ENCODE results near the gene LTBP1. TPM values are rescaled to one million over a fixed set of nuclear protein-coding genes. Genes with fewer than 3 reads are reported as not detected.
A peak's percentile ranks its signal among the peaks of the same experiment; 100 is the strongest.

The LTBP1 gene
- total RNA-seq, 2 experiments from 2014 or later: 0.03 to 0.24 TPM

DNA sequence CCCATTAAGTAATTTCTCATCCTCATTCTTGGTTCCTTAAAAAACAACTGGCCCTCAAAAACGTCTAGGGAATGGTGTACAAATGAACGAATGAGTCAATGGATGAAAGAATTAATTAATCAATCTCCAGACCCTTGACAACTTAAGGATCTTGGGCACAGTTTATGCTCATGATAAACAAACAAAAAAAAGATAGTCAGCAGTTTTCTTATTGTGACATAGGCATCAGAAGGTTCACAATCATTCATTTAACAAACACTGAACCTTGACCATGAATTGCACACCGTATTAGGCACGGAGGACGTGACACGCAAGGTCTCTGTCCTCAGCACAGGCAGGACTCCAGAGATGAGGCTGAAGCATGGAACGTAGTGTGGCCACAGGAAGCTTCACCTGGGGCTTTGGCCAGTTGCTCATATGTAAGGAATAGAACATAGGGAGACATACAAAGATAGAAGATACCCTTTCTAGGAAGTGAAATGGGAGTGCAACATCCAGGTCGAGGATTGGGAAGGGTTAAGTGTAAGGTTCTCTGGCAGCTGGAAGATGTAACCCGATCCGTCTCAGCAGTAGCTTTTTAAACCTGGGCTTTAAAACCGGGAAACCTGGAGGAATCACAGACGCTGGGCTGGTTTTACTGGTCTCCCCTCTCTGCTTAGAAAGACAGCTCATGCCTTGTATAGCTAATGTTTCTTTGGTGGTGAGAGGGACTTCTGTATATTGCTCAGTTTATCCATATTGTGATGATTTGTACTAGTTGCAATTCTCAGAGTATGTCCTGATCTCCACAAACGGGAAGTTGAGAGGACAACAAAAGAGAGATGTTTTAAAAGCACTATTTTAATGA, 8.9 kb upstream of the LTBP1 start:
- CTCF ChIA-PET: no interaction called here
- H3K27me3 Mint-ChIP-seq (ENCODE audit: low read depth): peaks cover 8% of the 10 kb centered on the region
- H3K36me3 Mint-ChIP-seq (ENCODE audit: low read depth): no peaks in the 10 kb centered on the region
- H3K4me3 Mint-ChIP-seq: no peak overlapping the region
- no peak overlapping the region for H3K27ac Mint-ChIP-seq
- DNase-seq (no peak), ATAC-seq (no peak)
- POLR2A ChIA-PET: no interaction called here
- no peaks in the 10 kb centered on the region for H3K9me3 Mint-ChIP-seq (ENCODE audit: insufficient read depth)
- no peaks in the 10 kb centered on the region for H3K4me1 Mint-ChIP-seq (ENCODE audit: low read depth)

DNA sequence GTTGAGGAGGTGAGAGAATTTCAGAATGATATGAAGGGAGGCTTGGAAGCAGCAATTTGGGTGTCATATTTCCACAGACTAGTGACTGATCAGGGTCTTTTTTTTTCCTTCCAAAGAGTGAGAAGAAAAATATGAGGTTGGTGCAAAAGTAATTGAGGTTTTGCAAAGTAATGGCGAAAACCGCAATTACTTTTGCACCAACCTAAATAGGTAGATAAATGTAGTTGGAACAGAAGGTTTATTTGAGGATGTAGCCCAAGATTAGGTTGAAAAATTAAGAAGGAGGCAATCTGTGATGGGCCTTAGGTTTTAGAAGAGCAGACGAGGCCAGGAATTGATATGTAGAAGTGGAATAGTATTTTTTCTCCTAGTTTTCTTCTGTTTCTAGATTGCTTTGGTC, 7.8 kb upstream of the LTBP1 start:
- Mint-ChIP-seq H3K4me3 (no peak overlapping the region), H3K36me3 (ENCODE audit: low read depth) (no peaks in the 10 kb centered on the region), H3K27me3 (ENCODE audit: low read depth) (peaks cover 8% of the 10 kb centered on the region), H3K9me3 (ENCODE audit: insufficient read depth) (no peaks in the 10 kb centered on the region), H3K4me1 (ENCODE audit: low read depth) (no peaks in the 10 kb centered on the region), H3K27ac (no peak overlapping the region)
- DNase-seq (no peak), ATAC-seq (no peak)
- ChIA-PET CTCF (no interaction called here), POLR2A (no interaction called here)

DNA sequence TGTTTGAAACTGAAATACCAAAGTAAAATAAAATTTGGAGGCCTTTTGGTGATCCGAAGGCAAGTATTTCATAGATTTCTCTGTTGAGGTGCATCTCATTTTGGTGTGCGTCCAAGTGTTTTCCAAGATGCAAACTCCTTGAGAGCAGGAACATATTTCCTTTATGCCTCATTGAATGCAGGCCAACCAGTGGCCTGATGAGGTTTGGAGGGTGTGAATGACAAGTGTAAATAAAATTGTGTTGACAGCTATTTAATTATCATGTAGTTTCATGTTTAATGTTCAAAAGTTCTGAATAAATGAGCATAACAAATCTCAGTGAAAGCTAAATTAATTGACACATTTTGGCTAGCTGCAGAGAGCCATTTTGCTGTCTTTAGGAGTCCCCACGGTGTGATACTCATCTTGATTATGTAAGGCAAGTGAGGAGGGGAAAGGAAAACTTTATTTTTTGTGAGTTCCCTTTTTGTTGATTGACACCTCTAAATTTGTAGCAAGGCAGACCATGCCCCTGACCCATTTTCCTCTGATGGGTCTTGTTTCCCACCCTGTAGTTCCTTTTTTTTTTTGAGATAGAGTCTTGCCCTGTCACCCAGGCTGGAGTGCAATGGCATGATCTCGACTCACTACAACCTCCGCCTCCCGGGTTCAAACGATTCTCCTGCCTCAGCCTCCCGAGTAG, 6.3 kb upstream of the LTBP1 start:
- Mint-ChIP-seq H3K4me3 (no peak overlapping the region), H3K4me1 (ENCODE audit: low read depth) (no peaks in the 10 kb centered on the region), H3K9me3 (ENCODE audit: insufficient read depth) (no peaks in the 10 kb centered on the region), H3K27me3 (ENCODE audit: low read depth) (peaks cover 12% of the 10 kb centered on the region), H3K36me3 (ENCODE audit: low read depth) (no peaks in the 10 kb centered on the region), H3K27ac (no peak overlapping the region)
- no peak for DNase-seq
- CTCF ChIA-PET: no interaction called here
- POLR2A ChIA-PET: no interaction called here
- no peak for ATAC-seq

DNA sequence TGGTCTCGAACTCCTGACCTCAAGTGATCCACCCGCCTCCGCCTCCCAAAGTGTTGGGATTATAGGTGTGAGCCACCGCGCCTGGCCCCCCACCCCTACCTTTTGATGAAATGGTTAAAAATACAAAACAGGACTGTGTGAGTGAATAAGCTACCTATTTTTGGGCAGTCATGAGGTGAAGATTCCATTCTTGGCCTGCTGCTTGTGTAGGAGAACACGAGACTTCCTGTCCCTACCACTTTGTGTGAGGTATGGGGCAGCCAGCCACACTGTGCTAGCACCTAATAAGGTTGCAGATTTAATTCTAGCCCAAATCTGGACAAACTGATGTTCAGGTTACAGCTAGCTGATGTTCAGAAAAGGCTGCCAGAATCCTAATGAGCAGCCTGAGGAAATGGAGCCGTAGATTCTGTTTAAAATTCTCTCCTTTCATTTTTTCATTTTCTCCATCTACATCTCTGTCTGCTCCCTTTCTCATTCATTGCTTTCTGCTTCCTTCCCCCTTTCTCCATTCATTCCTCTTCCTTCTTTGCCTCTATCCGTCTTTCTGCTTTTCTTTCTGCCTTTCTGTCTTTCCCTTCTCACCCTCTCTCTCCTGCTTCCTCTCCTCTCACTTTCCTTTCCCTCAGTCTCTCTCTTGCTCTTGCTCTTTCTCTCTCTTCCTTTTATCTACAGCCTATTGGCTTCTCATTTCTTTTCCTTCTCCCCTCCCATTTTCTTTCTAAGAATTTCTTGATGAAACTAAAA, 4.6 kb upstream of the LTBP1 start:
- DNase-seq (no peak), ATAC-seq (no peak)
- Mint-ChIP-seq H3K4me1 (ENCODE audit: low read depth) (no peaks in the 10 kb centered on the region), H3K9me3 (ENCODE audit: insufficient read depth) (no peaks in the 10 kb centered on the region), H3K27me3 (ENCODE audit: low read depth) (peaks cover 10% of the 10 kb centered on the region), H3K27ac (no peak overlapping the region), H3K36me3 (ENCODE audit: low read depth) (no peaks in the 10 kb centered on the region), H3K4me3 (no peak overlapping the region)
- POLR2A ChIA-PET: no interaction called here
- CTCF ChIA-PET: no interaction called here

DNA sequence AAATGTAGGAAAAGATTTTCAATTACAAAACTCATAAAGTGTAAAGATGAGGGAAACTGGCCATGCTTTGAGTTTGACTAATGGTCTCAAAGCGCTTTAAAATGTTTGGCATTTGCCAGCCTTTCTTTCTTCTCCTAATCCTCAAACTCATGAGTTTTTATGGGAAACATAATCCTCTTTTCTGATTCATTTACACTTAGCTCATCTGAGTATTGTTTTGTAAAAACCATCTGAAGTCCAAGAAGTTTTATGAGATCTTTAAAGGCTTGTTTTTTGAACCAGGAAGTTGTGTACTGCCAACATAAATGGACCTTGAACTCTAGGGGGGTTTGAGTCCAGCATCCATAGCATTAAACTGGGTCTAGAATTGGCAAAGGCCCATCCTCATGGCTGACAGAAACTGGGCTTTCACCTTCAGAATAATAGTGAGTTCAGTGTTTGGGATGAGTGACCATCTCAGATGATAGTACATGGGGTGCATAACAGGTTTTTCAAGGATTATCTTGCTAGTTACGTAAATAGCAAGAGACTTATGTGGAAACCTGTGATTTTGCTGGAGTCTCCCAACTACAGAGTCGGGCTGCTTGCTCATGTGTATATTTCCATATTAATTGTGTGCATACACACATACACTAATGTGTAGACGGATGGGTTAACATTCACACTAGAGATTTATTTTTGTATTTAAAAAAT, 3.8 kb upstream of the LTBP1 start:
- no peak overlapping the region for H3K27ac Mint-ChIP-seq
- H3K27me3 Mint-ChIP-seq (ENCODE audit: low read depth): peaks cover 11% of the 10 kb centered on the region
- H3K9me3 Mint-ChIP-seq (ENCODE audit: insufficient read depth): no peaks in the 10 kb centered on the region
- DNase-seq (no peak), ATAC-seq (no peak)
- ChIA-PET POLR2A (no interaction called here), CTCF (no interaction called here)
- no peaks in the 10 kb centered on the region for H3K4me1 Mint-ChIP-seq (ENCODE audit: low read depth)
- no peak overlapping the region for H3K4me3 Mint-ChIP-seq
- no peaks in the 10 kb centered on the region for H3K36me3 Mint-ChIP-seq (ENCODE audit: low read depth)

DNA sequence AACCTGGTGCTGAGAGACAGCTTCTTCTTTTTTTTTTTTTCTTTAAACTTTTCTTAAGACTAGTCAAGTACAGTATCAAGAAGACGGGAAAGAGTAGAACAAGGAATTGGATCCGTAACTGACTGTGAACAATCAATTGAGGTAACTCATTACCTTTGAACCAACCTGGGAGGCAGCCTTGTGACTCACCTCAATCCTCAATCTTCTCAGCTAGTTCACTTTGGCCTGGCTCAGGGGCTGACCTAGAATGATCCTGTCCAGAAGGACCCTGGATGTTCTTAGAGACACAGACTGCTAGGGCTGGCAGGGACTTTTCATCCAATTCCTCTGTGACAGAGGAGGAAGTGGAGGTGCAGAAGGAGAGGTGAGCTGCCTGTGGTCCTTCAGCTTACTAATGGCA, 1.5 kb upstream of the LTBP1 start:
- DNase-seq (no peak), ATAC-seq (no peak)
- Mint-ChIP-seq H3K27me3 (ENCODE audit: low read depth) (peaks cover 29% of the 10 kb centered on the region), H3K9me3 (ENCODE audit: insufficient read depth) (no peaks in the 10 kb centered on the region), H3K36me3 (ENCODE audit: low read depth) (no peaks in the 10 kb centered on the region), H3K4me1 (ENCODE audit: low read depth) (peaks cover 3% of the 10 kb centered on the region), H3K27ac (no peak overlapping the region), H3K4me3 (no peak overlapping the region)
- CTCF ChIA-PET: interaction anchor here (1.1 kb wide), 1 partner anchor 11 kb away, joined by 3 read pairs; no protein-coding TSS in a partner anchor
- POLR2A ChIA-PET: no interaction called here

DNA sequence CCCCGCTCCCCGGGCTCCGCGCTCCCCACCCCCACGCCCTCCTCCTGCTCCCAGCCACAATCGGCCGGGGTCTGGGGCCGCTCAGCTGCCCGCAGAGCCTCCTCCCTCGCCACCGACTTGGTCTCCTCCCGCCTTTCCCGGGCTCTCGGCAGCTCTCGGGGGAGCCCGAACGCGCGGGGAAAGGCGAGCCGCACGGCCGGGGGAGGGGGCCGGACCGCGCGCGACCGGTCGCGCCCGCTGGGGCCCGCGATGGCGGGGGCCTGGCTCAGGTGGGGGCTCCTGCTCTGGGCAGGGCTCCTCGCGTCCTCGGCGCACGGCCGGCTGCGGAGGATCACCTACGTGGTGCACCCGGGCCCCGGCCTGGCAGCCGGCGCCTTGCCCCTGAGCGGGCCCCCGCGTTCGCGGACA, 327 bp downstream of the LTBP1 start:
- Mint-ChIP-seq H3K4me3 (no peak overlapping the region), H3K4me1 (ENCODE audit: low read depth) (peaks cover 7% of the 10 kb centered on the region), H3K27ac (no peak overlapping the region), H3K9me3 (ENCODE audit: insufficient read depth) (no peaks in the 10 kb centered on the region), H3K36me3 (ENCODE audit: low read depth) (no peaks in the 10 kb centered on the region), H3K27me3 (ENCODE audit: low read depth) (peaks cover 34% of the 10 kb centered on the region)
- DNase-seq (no peak), ATAC-seq (peak; percentile 24)
- POLR2A ChIA-PET: no interaction called here
- CTCF ChIA-PET: no interaction called here

DNA sequence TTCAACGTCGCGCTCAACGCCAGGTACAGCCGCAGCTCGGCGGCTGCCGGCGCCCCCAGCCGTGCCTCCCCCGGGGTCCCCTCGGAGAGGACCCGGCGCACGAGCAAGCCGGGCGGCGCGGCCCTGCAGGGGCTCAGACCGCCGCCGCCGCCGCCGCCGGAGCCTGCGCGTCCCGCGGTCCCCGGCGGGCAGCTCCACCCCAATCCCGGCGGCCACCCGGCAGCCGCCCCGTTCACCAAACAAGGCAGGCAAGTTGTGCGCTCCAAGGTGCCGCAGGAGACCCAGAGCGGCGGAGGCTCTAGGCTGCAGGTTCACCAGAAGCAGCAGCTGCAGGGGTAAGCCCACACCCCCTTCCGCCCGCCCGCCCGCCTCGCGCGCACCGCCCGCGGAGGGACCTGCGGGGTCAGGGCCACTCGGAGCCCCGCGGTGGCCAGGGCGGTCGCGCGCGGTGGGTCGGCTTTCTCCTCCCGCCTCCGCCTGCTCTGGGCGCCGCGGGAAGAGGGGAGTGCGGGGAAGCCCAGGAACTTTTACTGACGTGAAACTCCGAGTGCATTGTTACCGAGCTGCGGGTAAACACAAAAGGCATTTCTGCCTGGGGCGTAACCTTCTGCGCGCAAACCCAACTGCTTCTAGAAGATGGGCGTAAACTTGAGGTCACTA, 861 bp downstream of the LTBP1 start:
- Mint-ChIP-seq H3K9me3 (ENCODE audit: insufficient read depth) (no peaks in the 10 kb centered on the region), H3K4me1 (ENCODE audit: low read depth) (peaks cover 7% of the 10 kb centered on the region)
- peak; percentile 48 for ATAC-seq

DNA sequence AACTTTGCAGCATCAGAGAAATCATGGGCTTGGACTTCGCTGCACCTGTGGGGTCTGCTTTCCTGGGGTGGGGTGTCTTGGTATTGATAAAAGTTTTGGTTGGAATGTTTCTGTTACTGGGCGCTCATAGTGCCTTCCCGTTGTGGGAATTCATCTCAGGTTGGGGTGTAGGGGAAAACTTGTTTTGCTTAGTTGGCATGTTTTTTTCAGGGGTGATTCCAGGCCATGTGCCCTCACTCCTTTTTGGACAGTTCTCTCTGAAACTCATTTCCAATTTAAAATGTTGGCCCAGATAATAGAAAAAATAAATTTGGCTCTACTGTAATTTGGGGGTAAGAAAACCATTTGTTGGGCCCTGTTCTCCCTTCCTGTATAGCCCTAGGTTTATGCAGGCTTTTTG, 1.5 kb downstream of the LTBP1 start:
- CTCF ChIA-PET: no interaction called here

More for the DNA sequence above, 861 bp downstream of the LTBP1 start:
- no peak overlapping the region for H3K27ac Mint-ChIP-seq
- peak; percentile 36 for DNase-seq
- CTCF ChIA-PET: no interaction called here
- POLR2A ChIA-PET: no interaction called here
- H3K27me3 Mint-ChIP-seq (ENCODE audit: low read depth): peaks cover 38% of the 10 kb centered on the region
- no peaks in the 10 kb centered on the region for H3K36me3 Mint-ChIP-seq (ENCODE audit: low read depth)
- H3K4me3 Mint-ChIP-seq: peak overlapping the region; percentile 50

DNA sequence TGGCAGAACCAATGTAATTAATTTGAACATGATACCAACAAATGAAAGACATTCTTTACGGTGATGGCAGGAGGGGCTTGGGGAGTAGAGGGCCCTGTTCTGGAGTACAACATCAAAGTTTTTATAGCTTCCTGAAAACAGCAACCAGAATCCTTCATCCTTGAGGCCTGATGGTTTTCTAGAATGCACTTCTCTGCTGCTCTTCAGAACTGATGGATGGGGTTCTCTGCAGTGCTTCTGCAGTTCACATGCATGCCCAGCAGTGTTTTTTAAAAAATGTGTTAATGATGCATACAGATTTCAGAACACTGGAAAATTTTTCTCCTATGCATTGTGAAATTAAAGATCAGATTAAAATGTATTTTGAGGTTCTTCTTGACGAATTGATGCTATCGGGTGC, 2.5 kb downstream of the LTBP1 start:
- no peak overlapping the region for H3K4me3 Mint-ChIP-seq
- no peak overlapping the region for H3K27ac Mint-ChIP-seq
- peaks cover 40% of the 10 kb centered on the region for H3K27me3 Mint-ChIP-seq (ENCODE audit: low read depth)
- ChIA-PET CTCF (no interaction called here), POLR2A (no interaction called here)
- DNase-seq (no peak), ATAC-seq (no peak)
- H3K36me3 Mint-ChIP-seq (ENCODE audit: low read depth): no peaks in the 10 kb centered on the region
- H3K9me3 Mint-ChIP-seq (ENCODE audit: insufficient read depth): no peaks in the 10 kb centered on the region
- H3K4me1 Mint-ChIP-seq (ENCODE audit: low read depth): peaks cover 7% of the 10 kb centered on the region

More for the DNA sequence above, 1.5 kb downstream of the LTBP1 start:
- H3K27me3 Mint-ChIP-seq (ENCODE audit: low read depth): peaks cover 39% of the 10 kb centered on the region
- H3K36me3 Mint-ChIP-seq (ENCODE audit: low read depth): no peaks in the 10 kb centered on the region
- POLR2A ChIA-PET: no interaction called here
- DNase-seq (no peak), ATAC-seq (no peak)
- peaks cover 7% of the 10 kb centered on the region for H3K4me1 Mint-ChIP-seq (ENCODE audit: low read depth)
- peak overlapping the region; percentile 44 for H3K4me3 Mint-ChIP-seq
- no peak overlapping the region for H3K27ac Mint-ChIP-seq
- H3K9me3 Mint-ChIP-seq (ENCODE audit: insufficient read depth): no peaks in the 10 kb centered on the region

DNA sequence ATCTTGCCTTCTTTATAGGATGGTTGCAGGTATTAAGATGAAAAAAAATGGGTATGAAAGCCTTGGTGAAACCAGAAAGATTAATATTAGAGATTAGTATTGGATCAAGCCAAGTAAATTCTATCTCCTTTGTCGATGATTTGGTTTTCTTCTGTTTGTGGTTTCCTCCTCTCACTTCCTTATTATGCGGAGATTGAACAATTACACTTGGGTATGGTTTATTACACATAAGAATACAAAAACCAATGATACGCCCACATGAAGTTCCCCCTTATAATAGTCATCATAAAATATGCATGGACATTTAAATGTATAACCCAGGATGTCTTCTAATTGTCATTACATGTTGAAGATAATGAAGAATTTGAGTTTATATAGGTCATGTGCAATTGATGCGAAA, 4.9 kb downstream of the LTBP1 start:
- Mint-ChIP-seq H3K9me3 (ENCODE audit: insufficient read depth) (no peaks in the 10 kb centered on the region), H3K4me1 (ENCODE audit: low read depth) (peaks cover 7% of the 10 kb centered on the region), H3K27ac (no peak overlapping the region), H3K4me3 (no peak overlapping the region), H3K27me3 (ENCODE audit: low read depth) (peaks cover 38% of the 10 kb centered on the region), H3K36me3 (ENCODE audit: low read depth) (no peaks in the 10 kb centered on the region)
- CTCF ChIA-PET: no interaction called here
- DNase-seq (no peak), ATAC-seq (no peak)
- POLR2A ChIA-PET: no interaction called here

Measured in activated CD8-positive, alpha-beta T cell treated with anti-CD3 and anti-CD28 coated beads, Interleukin-2, amount 10 ng/mL, durations not matched to agents 7 days and 5 days (primary cell).